RWPE2 (cell line): ENCODE data around the gene PLCB1.

Source experiments
- ATAC-seq: fragments of 200-7000 bp; cut with Tn5 transposase; 3 replicates; pipeline ENCODE4 v1.9.1; 2021; ENCODE audit warnings: low read depth
- DNase-seq: peaks from one replicate; pipeline ENCODE4 v3.0.0-alpha.2; 2020; ENCODE audit warnings: low spot score
- H3K27ac ChIP-seq: fragments of 450-650 bp; 2 replicates; pipeline ENCODE4 v1.5.1; 2017; ENCODE audit warnings: mild to moderate bottlenecking; ENCODE audit not compliant: poor library complexity, severe bottlenecking
- H3K27me3 ChIP-seq: fragments of 250-450 bp; sonication (Bioruptor Pico); 2 replicates; pipeline ENCODE4 v1.5.1; 2021; ENCODE audit warnings: mild to moderate bottlenecking, moderate library complexity; ENCODE audit not compliant: insufficient read depth, poor library complexity, severe bottlenecking
- H3K36me3 ChIP-seq: fragments of 250-450 bp; sonication (Bioruptor Pico); 2 replicates; pipeline ENCODE4 v1.5.1; 2020; ENCODE audit warnings: low read depth, mild to moderate bottlenecking, moderate library complexity
- H3K4me1 ChIP-seq: fragments of 250-450 bp; sonication (Bioruptor Pico); 2 replicates; pipeline ENCODE4 v1.5.1; 2021; ENCODE audit warnings: mild to moderate bottlenecking, moderate library complexity; ENCODE audit not compliant: insufficient read depth, poor library complexity, severe bottlenecking
- H3K4me3 ChIP-seq: fragments of 250-450 bp; sonication (Bioruptor Pico); 2 replicates; pipeline ENCODE4 v1.5.1; 2021; ENCODE audit warnings: mild to moderate bottlenecking, moderate library complexity; ENCODE audit not compliant: severe bottlenecking
- H3K9me3 ChIP-seq: fragments of 250-450 bp; sonication (Bioruptor Pico); 2 replicates; pipeline ENCODE4 v1.5.1; 2021; ENCODE audit warnings: mild to moderate bottlenecking, moderate library complexity; ENCODE audit not compliant: severe bottlenecking
- CTCF ChIP-seq: fragments of 450-650 bp; IDR thresholded peaks from one replicate; pipeline ENCODE4 v1.5.1; 2017; ENCODE audit warnings: mild to moderate bottlenecking, moderate library complexity; ENCODE audit not compliant: poor library complexity, severe bottlenecking

PLCB1 gene

GRCh38 chr20:8918145-8918544 is 786.1 kb downstream of the PLCB1 start:
- Histone ChIP-seq H3K27ac (no peak overlapping the region), H3K36me3 (no peaks in the 10 kb centered on the region), H3K27me3 (no peaks in the 10 kb centered on the region), H3K9me3 (no peaks in the 10 kb centered on the region), H3K4me3 (no peak overlapping the region), H3K4me1 (no peaks in the 10 kb centered on the region)
- no peak for TF ChIP-seq CTCF
- ATAC-seq, result no peak
- no peak for DNase-seq

DNA sequence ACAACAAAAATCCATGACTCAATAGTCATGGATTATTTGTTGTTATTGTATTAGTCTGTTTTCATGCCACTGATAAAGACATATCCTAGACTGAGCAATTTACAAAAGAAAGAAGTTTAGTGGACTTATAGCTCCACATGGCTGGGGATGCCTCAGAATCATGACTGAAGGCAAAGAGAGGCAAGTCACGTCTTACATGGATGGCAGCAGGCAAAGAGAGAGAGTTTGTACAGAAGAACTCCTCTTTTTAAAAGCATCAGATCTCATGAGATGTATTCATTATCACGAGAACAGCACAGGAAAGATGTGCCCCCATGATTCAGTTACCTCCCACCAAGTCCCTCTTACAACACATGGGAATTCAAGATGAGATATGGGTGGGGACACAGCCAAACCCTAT is 792.5 kb downstream of the PLCB1 start:
- ATAC-seq, result no peak
- no peak overlapping the region for H3K4me3 ChIP-seq
- no peaks in the 10 kb centered on the region for H3K27me3 ChIP-seq
- no peaks in the 10 kb centered on the region for H3K9me3 ChIP-seq
- DNase-seq, result no peak
- no peaks in the 10 kb centered on the region for H3K4me1 ChIP-seq
- no peak overlapping the region for H3K27ac ChIP-seq
- no peaks in the 10 kb centered on the region for H3K36me3 ChIP-seq
- no peak for TF ChIP-seq CTCF

DNA sequence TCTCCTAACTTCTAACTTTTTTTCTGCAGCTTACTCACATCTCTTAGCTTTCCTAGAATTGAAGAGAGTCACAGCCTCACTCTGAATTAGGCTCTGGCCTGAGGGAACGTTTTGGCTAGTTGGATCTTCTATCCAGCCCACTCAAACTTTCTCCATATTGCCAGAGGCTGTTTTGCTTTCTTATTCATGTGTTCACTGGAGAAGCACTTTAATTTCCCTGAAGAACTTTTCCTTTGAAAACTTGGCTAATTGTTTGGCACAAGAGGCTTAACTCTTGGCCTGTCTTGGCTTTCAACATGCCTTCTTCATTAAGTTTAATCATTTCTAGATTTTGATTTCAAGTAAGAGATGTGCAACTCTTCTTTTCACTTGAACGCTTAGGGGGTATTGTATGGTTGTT is 798.7 kb downstream of the PLCB1 start:
- ATAC-seq, result no peak
- no peak for TF ChIP-seq CTCF

GRCh38 chr20:8932192-8933165 is 800.4 kb downstream of the PLCB1 start:
- ATAC-seq (peak; percentile 80; the same call in 2 of the 3 replicates), DNase-seq (no peak)
- no peak overlapping the region for H3K4me3 ChIP-seq
- H3K9me3 ChIP-seq, result no peaks in the 10 kb centered on the region
- H3K27ac ChIP-seq, result peak overlapping the region; percentile 42
- no peaks in the 10 kb centered on the region for H3K4me1 ChIP-seq
- H3K36me3 ChIP-seq, result no peaks in the 10 kb centered on the region
- no peak for TF ChIP-seq CTCF
- no peaks in the 10 kb centered on the region for H3K27me3 ChIP-seq

More for the DNA sequence above, 798.7 kb downstream of the PLCB1 start:
- DNase-seq, result no peak
- Histone ChIP-seq H3K27ac (no peak overlapping the region), H3K9me3 (no peaks in the 10 kb centered on the region), H3K36me3 (no peaks in the 10 kb centered on the region), H3K4me3 (no peak overlapping the region), H3K27me3 (no peaks in the 10 kb centered on the region), H3K4me1 (no peaks in the 10 kb centered on the region)

DNA sequence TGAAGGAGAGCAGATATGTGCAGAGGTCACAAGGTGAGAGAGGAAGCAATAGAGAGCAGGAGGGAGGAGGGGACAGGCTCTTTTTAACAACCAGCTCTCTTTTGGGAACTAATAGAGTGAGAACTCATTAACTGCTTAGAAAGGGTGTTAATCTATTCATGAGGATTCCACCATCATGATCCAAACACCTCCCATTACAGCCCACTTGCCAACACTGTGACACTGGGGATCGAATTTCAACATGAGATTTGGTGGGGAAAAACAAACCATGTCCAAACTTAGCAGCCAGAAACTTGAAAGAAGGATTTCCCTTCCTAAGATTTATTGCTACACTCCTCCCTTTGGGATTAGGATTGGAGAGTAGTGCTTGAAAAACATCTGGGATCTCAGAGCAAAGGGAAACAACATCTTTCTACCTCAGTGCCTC is 801.3 kb downstream of the PLCB1 start:
- no peaks in the 10 kb centered on the region for H3K27me3 ChIP-seq
- TF ChIP-seq CTCF, result no peak
- H3K36me3 ChIP-seq, result no peaks in the 10 kb centered on the region
- DNase-seq, result no peak
- H3K27ac ChIP-seq, result peak overlapping the region; percentile 42
- no peak overlapping the region for H3K4me3 ChIP-seq
- ATAC-seq, result no peak
- no peaks in the 10 kb centered on the region for H3K4me1 ChIP-seq
- no peaks in the 10 kb centered on the region for H3K9me3 ChIP-seq
